Measurements from ENCODE around the gene PGR. TPM values are rescaled to one million over a fixed set of nuclear protein-coding genes. Genes with fewer than 3 reads are reported as not detected.
A peak's percentile ranks its signal among the peaks of the same experiment; 100 is the strongest.

The PGR gene
- total RNA-seq, 1 experiment from 2014 or later: not detected

GRCh38 chr11:101010899-101011298 is 118.7 kb downstream of the PGR start:
- no peak for DNase-seq (ENCODE audit: low spot score)

- DNase-seq (ENCODE audit: low spot score): no peak
These were observed 119.9 kb downstream of the PGR start for GRCh38 chr11:101009690-101010055.

- no peak for DNase-seq (ENCODE audit: low spot score)
These were observed 120.5 kb downstream of the PGR start for GRCh38 chr11:101008961-101009689.

- peak; percentile 50 for DNase-seq (ENCODE audit: low spot score)
These were observed 126.1 kb downstream of the PGR start for GRCh38 chr11:101003468-101003867.

- no peak for DNase-seq (ENCODE audit: low spot score)
These were observed 129.9 kb downstream of the PGR start for GRCh38 chr11:100999756-101000155.

- DNase-seq (ENCODE audit: low spot score): no peak
These were observed 134.6 kb downstream of the PGR start for GRCh38 chr11:100994966-100995365.

- no peak for DNase-seq (ENCODE audit: low spot score)
These were observed 138.1 kb downstream of the PGR start for GRCh38 chr11:100991541-100991940.

GRCh38 chr11:100990931-100991330 is 138.7 kb downstream of the PGR start:
- DNase-seq (ENCODE audit: low spot score): no peak

- no peak for DNase-seq (ENCODE audit: low spot score)
These were observed 144.9 kb downstream of the PGR start for GRCh38 chr11:100984668-100985067.

GRCh38 chr11:100981196-100981824 is 148.3 kb downstream of the PGR start:
- no peak for DNase-seq (ENCODE audit: low spot score)

GRCh38 chr11:100980156-100980555 is 149.5 kb downstream of the PGR start:
- DNase-seq (ENCODE audit: low spot score): peak; percentile 35

Measured in HT-29 (cell line).